OCI-LY7 (cell line): ENCODE results near the gene GNS.

Source experiments
- CTCF ChIP-seq: fragments of 200-600 bp; sonication (generic); conservative IDR thresholded peaks from 2 replicates; pipeline ENCODE4 v1.5.1; 2014; ENCODE audit warnings: mild to moderate bottlenecking, antibody characterized with exemption, low read length, moderate library complexity, mixed read lengths
- EZH2phosphoT487 ChIP-seq: fragments of 200-600 bp; sonication (generic); IDR thresholded peaks from 2 replicates; pipeline ENCODE4 v1.6.1; 2018; ENCODE audit warnings: low read depth, borderline replicate concordance, mild to moderate bottlenecking, mixed run types, antibody characterized with exemption, low read length, moderate library complexity, mixed read lengths

- TF ChIP-seq CTCF (no peak), EZH2phosphoT487 (no peak)
These were observed 5.8 kb downstream of the GNS start for GRCh38 chr12:64753427-64753826.
